T-cell (primary cell): Measurements from ENCODE around the gene IL1RAPL2. TPM values are rescaled to one million over a fixed set of nuclear protein-coding genes. Genes with fewer than 3 reads are reported as not detected.

Source experiments
- ATAC-seq, 4 experiments: fragments of 200-7000 bp in 3 of 4; fragments of 150-1000 bp in 1 of 4; cut with Tn5 transposase; replicated peaks in 1 of 4; 1 replicate in 3 of 4; 2 replicates in 1 of 4; pipeline ENCODE4 v1.10.0; 2021; ENCODE audit warnings: moderate library complexity in 3 of 4, mild to moderate bottlenecking in 2 of 4, moderate number of reproducible peaks in 1 of 4
- CTCF ChIA-PET, 2 donors: fragments of 300-600 bp; sonication (Branson Sonifier 250); formaldehyde crosslinking; loops; one replicate each; lab custom pipeline; 2022; ENCODE audit warnings: antibody characterized with exemption in 2 of 2; lab: Charles Lee
- POLR2A ChIA-PET, 2 donors: fragments of 300-600 bp; sonication (Branson Sonifier 250); formaldehyde crosslinking; loops; one replicate each; lab custom pipeline; 2022; ENCODE audit warnings: antibody characterized with exemption in 2 of 2; lab: Charles Lee
- DNase-seq, 35 experiments: peaks; one replicate each; pipeline versions ENCODE4 v3.0.0 to v3.0.0-alpha.2; 2013 to 2023
- H3K27ac ChIP-seq: one replicate; pipeline ENCODE4 v1.5.1; 2013; ENCODE audit warnings: low read length
- H3K27me3 ChIP-seq, 2 experiments: replicated peaks in 1 of 2; 1 replicate in 1 of 2; 2 replicates in 1 of 2; pipeline versions ENCODE4 v1.6.1 to v1.7.0; 2013; ENCODE audit warnings: low read length in 1 of 2, mixed read lengths in 1 of 2; ENCODE audit not compliant: control insufficient read depth in 2 of 2, insufficient read depth in 2 of 2; ENCODE audit errors: extremely low read depth in 1 of 2
- H3K36me3 ChIP-seq, 2 donors: 1 replicate in 1 of 2; 2 replicates in 1 of 2; pipeline versions ENCODE4 v1.6.1 to v1.7.0; 2013; ENCODE audit warnings: low read length in 1 of 2; ENCODE audit not compliant: control insufficient read depth in 2 of 2, insufficient read depth in 1 of 2; ENCODE audit errors: extremely low read depth in 1 of 2
- H3K4me1 ChIP-seq, 2 experiments: 1 replicate in 1 of 2; 2 replicates in 1 of 2; pipeline versions ENCODE4 v1.6.1 to v1.7.0; 2013; ENCODE audit warnings: low read length in 2 of 2, mixed read lengths in 1 of 2; ENCODE audit not compliant: insufficient read depth in 2 of 2, control insufficient read depth in 1 of 2; ENCODE audit errors: extremely low read depth in 1 of 2
- H3K4me3 ChIP-seq, 2 donors: 1 replicate in 1 of 2; 2 replicates in 1 of 2; pipeline versions ENCODE4 v1.5.1 to v1.7.0; 2013; ENCODE audit warnings: mild to moderate bottlenecking in 2 of 2, low read length in 1 of 2, moderate library complexity in 1 of 2; ENCODE audit not compliant: control insufficient read depth in 1 of 2; ENCODE audit errors: extremely low read depth in 1 of 2
- H3K9me3 ChIP-seq: 2 replicates; pipeline ENCODE4 v1.7.0; 2013
- H3K27ac Mint-ChIP-seq, 2 donors: one replicate each; pipeline ENCODE4 v1.8.0; 2020 to 2021; ENCODE audit warnings: mild to moderate bottlenecking in 2 of 2, mixed read lengths in 2 of 2
- H3K27me3 Mint-ChIP-seq, 2 donors: one replicate each; pipeline ENCODE4 v1.8.0; 2021 to 2022; ENCODE audit warnings: mixed read lengths in 2 of 2
- H3K36me3 Mint-ChIP-seq: one replicate; pipeline ENCODE4 v1.8.0; 2021; ENCODE audit warnings: mixed read lengths
- H3K4me1 Mint-ChIP-seq, 3 donors: one replicate each; pipeline ENCODE4 v1.8.0; 2020 to 2022; ENCODE audit warnings: mixed read lengths in 3 of 3, mild to moderate bottlenecking in 1 of 3
- H3K4me3 Mint-ChIP-seq, 3 donors: one replicate each; pipeline ENCODE4 v1.8.0; 2020 to 2022; ENCODE audit warnings: mild to moderate bottlenecking in 3 of 3, mixed read lengths in 3 of 3, moderate library complexity in 3 of 3
- H3K9me3 Mint-ChIP-seq, 3 donors: one replicate each; pipeline ENCODE4 v1.8.0; 2020 to 2022; ENCODE audit warnings: mixed read lengths in 3 of 3
- WGBS: methylation state at CpG from one replicate; pipeline ENCODE4 v1.1.5; 2013; ENCODE audit warnings: missing lambda C conversion rate; ENCODE audit not compliant: insufficient coverage; 5-methylcytosine and 5-hydroxymethylcytosine counted together
- total RNA-seq, 35 experiments: library from RNA in 6 of 35; stranded (reverse) in 6 of 35; fragments of 120-200 nt in 1 of 35; gene quantifications; one replicate each; pipeline versions ENCODE4 v1.2.1 to v1.2.4 and lab custom pipeline; 2013 to 2026

The IL1RAPL2 gene
- total RNA-seq, 5 donors from 2014 or later (not counting 1 experiment from before 2014, with no cell fraction given) = not detected

DNA sequence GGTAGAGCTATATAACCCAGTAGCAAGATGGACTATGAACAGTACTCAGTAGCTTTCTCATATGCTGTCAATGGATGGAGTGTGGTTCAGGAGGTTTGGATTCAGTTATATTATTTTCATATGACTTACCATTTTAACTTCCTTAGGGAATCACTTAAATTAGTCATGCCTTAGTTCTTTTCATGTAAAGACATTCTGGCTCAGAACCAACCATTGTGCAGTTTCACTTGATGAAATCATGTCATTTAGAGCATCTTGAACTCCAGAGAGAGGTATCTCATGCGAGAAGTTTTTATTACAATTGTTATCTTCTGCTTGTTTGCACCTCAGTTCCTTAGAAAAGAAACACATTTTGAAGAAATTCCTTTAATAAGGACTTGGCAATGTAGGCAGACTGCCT lies 55.8 kb downstream of the IL1RAPL2 start:
- Mint-ChIP-seq H3K27me3 (peaks cover 0 to 14% of the 10 kb centered on the region in 2 donors), H3K4me3 (no peak overlapping the region), H3K4me1 (no peaks in the 10 kb centered on the region), H3K36me3 (no peaks in the 10 kb centered on the region), H3K27ac (no peak overlapping the region), H3K9me3 (peaks cover 0 to 3% (median 0%) of the 10 kb centered on the region in 3 donors)
- H3K9me3 ChIP-seq = no peaks in the 10 kb centered on the region
- ChIA-PET POLR2A (no interaction called here), CTCF (no interaction called here)
- H3K4me3 ChIP-seq = no peak overlapping the region
- no peak for DNase-seq
- H3K27ac ChIP-seq = no peak overlapping the region
- H3K27me3 ChIP-seq = no peaks in the 10 kb centered on the region
- no CpG with 5 or more reads among the region's 1 CpG for WGBS
- no peaks in the 10 kb centered on the region for H3K4me1 ChIP-seq
- no peak for ATAC-seq
- H3K36me3 ChIP-seq = no peaks in the 10 kb centered on the region

DNA sequence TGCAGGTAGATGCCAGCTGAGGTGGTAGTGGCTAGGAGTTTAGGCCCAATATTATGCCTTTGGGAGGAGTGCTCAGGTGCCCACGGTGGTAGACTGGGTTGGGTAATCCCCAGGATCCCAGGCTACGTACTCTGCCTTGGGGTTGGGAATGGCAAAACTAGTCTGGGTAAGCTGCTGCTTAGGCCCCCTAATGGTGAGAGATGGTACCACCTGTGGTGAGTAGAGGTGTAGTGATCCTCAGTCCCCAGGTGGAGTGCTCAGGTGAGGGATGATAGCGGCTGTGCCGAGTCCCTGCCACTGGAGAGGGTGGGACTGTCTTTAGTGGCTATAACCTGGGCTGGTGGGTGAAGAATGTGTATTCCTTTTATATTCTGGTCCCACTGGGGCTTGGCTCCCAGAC lies 75.2 kb downstream of the IL1RAPL2 start:
- no peak overlapping the region for H3K4me3 Mint-ChIP-seq
- H3K27me3 Mint-ChIP-seq = peaks cover 0 to 21% of the 10 kb centered on the region in 2 donors
- no peak overlapping the region for H3K27ac ChIP-seq
- H3K9me3 Mint-ChIP-seq = peaks cover 3 to 8% (median 7%) of the 10 kb centered on the region in 3 donors
- no peak overlapping the region for H3K4me3 ChIP-seq
- H3K36me3 ChIP-seq = no peaks in the 10 kb centered on the region
- H3K36me3 Mint-ChIP-seq = no peaks in the 10 kb centered on the region
- peaks cover 0 to 2% of the 10 kb centered on the region in 2 experiments for H3K27me3 ChIP-seq
- CTCF ChIA-PET = no interaction called here
- WGBS = 94% methylated on average over 2 of the region's 4 CpGs
- no peaks in the 10 kb centered on the region for H3K4me1 Mint-ChIP-seq
- no peaks in the 10 kb centered on the region for H3K4me1 ChIP-seq
- ATAC-seq (no peak), DNase-seq (no peak)
- no peak overlapping the region for H3K27ac Mint-ChIP-seq
- H3K9me3 ChIP-seq = no peaks in the 10 kb centered on the region
- POLR2A ChIA-PET = no interaction called here

DNA sequence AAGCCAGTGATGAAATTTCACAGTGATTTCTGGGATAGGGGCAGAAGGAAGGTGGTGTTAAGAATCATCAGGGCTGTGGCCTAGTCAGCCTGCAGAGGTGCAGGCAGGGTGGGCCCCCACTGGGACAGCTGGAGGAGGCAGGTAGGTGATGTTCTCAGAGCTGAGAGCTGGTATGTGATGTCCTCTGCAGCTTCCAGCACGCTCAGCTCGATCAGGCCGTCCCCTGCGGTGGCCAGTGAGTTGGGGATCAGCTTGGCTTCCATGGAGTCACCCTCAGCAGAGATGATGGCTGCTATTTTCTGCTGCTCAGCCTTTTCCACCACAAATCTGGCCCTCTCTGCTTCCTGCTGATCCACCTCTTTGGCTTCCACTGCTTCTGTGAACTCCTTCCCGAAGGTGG lies 81.1 kb downstream of the IL1RAPL2 start:
- Histone ChIP-seq H3K27ac (no peak overlapping the region), H3K36me3 (no peaks in the 10 kb centered on the region), H3K4me1 (no peaks in the 10 kb centered on the region), H3K9me3 (no peaks in the 10 kb centered on the region), H3K4me3 (no peak overlapping the region), H3K27me3 (no peaks in the 10 kb centered on the region)
- Mint-ChIP-seq H3K9me3 (peaks cover 0 to 1% (median 0%) of the 10 kb centered on the region in 3 donors), H3K27me3 (peaks cover 0 to 12% of the 10 kb centered on the region in 2 donors), H3K4me3 (no peak overlapping the region), H3K4me1 (no peaks in the 10 kb centered on the region), H3K27ac (no peak overlapping the region), H3K36me3 (no peaks in the 10 kb centered on the region)
- DNase-seq (no peak), ATAC-seq (no peak)
- ChIA-PET CTCF (no interaction called here), POLR2A (no interaction called here)
- WGBS = no CpG with 5 or more reads among the region's 5 CpGs

DNA sequence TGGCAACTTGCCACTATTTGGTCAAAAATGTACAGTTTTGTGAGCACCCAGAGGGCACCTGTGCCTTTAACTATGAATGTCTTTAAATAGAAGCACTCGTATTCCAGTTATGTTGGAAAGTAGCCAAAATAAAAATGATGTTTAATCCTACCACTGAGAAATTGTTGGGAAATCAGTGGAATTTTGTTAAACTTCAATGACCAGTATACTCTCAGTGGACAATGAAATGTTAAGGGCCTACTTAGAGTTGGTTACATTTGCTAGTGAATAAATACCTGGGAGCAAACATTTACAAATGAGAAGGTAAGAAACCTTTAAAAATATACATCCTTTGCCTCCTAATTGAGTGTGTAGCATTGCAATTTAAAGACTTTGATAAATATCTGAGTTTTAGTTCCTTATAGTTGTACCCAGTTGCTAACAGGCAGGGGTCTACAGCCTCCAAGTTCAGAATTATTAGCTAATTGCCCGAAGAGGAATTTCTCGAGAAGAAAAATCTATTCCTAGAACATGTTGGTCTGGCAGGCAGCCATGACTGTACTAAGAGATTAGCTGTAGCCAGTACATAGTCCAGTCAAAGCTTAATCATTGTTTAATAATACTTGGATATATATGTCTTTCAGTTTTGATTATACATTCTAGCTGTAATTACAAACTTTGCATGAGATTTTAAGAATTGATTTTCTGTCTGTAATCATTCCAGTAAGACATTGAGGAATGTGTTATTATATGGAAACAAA lies 93.2 kb downstream of the IL1RAPL2 start:
- Histone ChIP-seq H3K27ac (no peak overlapping the region), H3K4me1 (no peaks in the 10 kb centered on the region), H3K9me3 (no peaks in the 10 kb centered on the region), H3K27me3 (no peaks in the 10 kb centered on the region), H3K36me3 (no peaks in the 10 kb centered on the region), H3K4me3 (no peak overlapping the region)
- Mint-ChIP-seq H3K4me1 (no peaks in the 10 kb centered on the region), H3K9me3 (no peaks in the 10 kb centered on the region), H3K36me3 (no peaks in the 10 kb centered on the region), H3K4me3 (no peak overlapping the region), H3K27ac (no peak overlapping the region), H3K27me3 (peaks cover 0 to 12% of the 10 kb centered on the region in 2 donors)
- DNase-seq (no peak), ATAC-seq (no peak)
- ChIA-PET POLR2A (no interaction called here), CTCF (no interaction called here)
- no CpG with 5 or more reads among the region's 3 CpGs for WGBS

DNA sequence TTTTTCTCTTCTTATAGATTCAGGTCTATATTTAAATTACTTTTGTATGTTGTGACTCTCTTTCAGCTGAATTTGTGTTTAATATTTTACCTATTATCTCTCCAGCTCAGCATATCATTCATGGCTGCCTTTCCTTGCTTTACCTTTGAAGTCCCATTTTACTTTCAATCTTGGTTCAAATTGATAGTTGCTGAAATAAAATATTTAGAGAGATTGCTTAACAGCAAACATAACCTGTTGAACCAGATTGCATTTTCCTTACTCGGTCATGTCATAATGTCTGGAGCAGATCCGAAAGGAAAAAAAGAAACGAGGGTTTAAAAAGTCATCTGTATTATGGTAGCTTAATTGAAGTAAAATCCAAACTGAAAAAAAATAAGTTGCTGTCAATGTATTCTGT lies 94.1 kb downstream of the IL1RAPL2 start:
- H3K4me1 Mint-ChIP-seq = no peaks in the 10 kb centered on the region
- POLR2A ChIA-PET = interaction anchor here in 1 of 2 donors (0.7 kb wide), 1 partner anchor 9 kb away, joined by 4 read pairs; no protein-coding TSS in a partner anchor
- H3K27ac ChIP-seq = no peak overlapping the region

DNA sequence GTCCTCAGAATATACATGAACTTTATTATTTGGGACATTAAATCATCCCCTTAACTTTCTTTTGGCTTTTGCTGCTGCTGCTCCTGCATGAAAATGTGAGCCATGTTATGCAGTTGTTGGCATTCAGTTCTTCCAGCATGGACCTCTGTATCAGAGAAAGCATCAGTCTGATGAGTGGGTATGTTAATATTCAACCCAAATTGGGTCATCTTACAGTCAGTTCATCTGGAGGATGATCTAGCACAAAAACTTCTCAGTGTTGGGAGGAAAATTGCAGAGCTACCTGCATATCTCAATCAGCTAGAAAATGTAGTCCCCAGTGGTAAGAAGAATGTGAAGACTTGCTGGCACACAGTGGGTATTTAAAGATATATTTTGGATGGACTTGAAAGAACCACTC lies 96.7 kb downstream of the IL1RAPL2 start:
- H3K36me3 Mint-ChIP-seq = no peaks in the 10 kb centered on the region
- no peaks in the 10 kb centered on the region for H3K36me3 ChIP-seq
- no peak overlapping the region for H3K27ac ChIP-seq
- no peaks in the 10 kb centered on the region for H3K27me3 ChIP-seq
- H3K9me3 Mint-ChIP-seq = no peaks in the 10 kb centered on the region
- no peaks in the 10 kb centered on the region for H3K4me1 Mint-ChIP-seq
- peaks cover 0 to 12% of the 10 kb centered on the region in 2 donors for H3K27me3 Mint-ChIP-seq
- CTCF ChIA-PET = no interaction called here
- ATAC-seq (no peak), DNase-seq (no peak)
- H3K27ac Mint-ChIP-seq = no peak overlapping the region
- POLR2A ChIA-PET = no interaction called here
- no peaks in the 10 kb centered on the region for H3K9me3 ChIP-seq
- H3K4me3 Mint-ChIP-seq = no peak overlapping the region
- no peak overlapping the region for H3K4me3 ChIP-seq
- H3K4me1 ChIP-seq = no peaks in the 10 kb centered on the region

More for the DNA sequence above, 94.1 kb downstream of the IL1RAPL2 start:
- no peaks in the 10 kb centered on the region for H3K36me3 ChIP-seq
- H3K9me3 ChIP-seq = no peaks in the 10 kb centered on the region
- CTCF ChIA-PET = no interaction called here
- no CpG with 5 or more reads among the region's 3 CpGs for WGBS
- DNase-seq (no peak), ATAC-seq (no peak)
- H3K4me1 ChIP-seq = no peaks in the 10 kb centered on the region
- Mint-ChIP-seq H3K9me3 (no peaks in the 10 kb centered on the region), H3K27ac (no peak overlapping the region), H3K4me3 (no peak overlapping the region), H3K27me3 (peaks cover 0 to 12% of the 10 kb centered on the region in 2 donors), H3K36me3 (no peaks in the 10 kb centered on the region)
- H3K27me3 ChIP-seq = no peaks in the 10 kb centered on the region
- H3K4me3 ChIP-seq = no peak overlapping the region
